ENCODE data around the gene POLR3A.

Gene POLR3A

DNA sequence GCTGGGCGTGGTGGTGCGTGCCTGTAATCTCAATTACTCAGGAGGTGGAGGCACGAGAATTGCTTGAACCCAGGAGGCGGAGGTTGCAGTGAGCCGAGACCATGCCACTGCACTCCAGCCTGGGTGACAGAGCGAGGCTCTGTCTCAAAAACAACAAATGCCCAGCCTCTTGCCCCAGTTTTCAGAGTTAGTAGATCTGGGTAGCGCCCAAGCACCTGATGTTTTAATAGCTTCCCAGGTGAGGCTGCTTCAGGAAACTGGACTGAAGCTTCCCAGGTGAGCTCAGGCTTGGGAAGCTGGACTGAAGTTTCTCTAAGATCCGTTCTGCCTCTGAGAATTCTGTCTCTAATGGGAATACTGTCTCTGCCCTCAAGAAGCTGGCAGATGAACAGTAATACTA lies 16.5 kb upstream of the POLR3A start:
- DNase-seq = no peak

DNA sequence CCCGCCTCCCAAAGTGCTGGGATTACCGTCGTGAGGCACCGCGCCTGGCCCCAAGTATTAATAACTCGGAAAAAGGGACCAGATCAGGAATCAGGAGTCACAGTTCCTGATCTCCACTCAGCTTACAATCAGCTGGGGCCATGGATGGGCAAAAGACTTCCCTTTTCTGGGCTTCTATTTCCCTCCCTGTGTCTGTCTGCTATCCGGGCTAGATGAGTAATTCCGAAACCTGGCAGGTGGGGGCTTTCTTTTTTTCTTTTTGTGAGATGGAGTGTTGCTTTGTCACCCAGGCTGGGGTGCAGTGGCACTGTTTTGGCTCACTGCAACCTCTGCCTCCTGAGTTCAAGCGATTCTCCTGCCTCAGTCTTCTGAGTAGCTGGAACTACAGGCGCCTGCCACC lies 15.9 kb upstream of the POLR3A start:
- no peak for DNase-seq

DNA sequence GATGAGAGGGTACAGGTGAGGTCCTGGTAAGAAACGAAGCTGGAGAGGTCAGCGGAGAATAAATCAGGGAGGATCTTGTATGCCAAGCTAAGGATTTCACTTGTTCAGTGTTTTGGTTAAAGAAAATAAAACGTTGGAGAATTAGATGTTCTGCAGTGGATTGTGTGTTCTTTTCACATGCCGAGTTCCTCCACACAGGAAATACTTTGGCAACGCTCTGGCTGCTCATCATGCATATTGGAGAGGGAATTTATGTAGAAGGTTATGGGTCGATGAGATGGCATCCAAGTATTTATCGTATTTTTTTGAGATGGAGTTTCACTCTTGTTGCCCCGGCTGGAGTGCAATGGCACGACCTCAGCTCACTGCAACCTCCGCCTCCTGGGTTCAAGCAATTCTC lies 15.4 kb upstream of the POLR3A start:
- no peak for DNase-seq

DNA sequence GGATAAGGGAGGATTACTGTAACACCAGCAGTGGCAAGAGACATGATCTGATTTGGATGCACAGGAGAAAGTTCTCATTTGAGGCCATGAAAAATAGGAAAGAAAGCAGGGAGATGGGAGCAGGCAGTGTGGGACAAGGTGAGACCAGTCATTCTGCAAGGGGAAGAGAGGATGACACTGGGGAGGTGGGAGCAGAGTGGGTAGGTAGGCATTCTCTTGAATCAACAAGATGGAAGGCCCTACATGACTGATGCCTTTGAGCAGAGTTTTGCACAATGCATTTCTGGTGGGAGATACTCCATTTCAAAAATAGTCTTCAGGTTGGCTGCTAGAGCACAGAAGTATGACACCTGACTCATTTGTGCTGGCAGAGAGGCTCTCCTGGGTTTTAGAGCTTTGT lies 14.9 kb upstream of the POLR3A start:
- no peak for DNase-seq

DNA sequence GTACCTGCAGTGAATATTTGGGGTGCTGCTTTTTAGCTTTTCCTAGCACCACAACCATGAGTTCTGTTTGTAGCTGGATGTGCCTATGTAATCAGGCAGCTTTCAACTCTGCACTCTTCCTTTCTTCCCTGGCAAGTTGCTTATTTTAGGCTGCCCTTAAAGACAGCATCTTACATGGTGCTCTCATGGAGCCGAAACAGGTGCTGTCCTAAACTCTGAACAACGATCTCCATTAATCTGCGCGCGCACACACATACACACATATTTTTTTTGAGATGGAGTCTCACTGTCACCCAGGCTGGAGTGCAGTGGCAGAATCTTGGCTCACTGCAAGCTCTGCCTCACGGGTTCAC lies 13.4 kb upstream of the POLR3A start:
- no peak for DNase-seq

DNA sequence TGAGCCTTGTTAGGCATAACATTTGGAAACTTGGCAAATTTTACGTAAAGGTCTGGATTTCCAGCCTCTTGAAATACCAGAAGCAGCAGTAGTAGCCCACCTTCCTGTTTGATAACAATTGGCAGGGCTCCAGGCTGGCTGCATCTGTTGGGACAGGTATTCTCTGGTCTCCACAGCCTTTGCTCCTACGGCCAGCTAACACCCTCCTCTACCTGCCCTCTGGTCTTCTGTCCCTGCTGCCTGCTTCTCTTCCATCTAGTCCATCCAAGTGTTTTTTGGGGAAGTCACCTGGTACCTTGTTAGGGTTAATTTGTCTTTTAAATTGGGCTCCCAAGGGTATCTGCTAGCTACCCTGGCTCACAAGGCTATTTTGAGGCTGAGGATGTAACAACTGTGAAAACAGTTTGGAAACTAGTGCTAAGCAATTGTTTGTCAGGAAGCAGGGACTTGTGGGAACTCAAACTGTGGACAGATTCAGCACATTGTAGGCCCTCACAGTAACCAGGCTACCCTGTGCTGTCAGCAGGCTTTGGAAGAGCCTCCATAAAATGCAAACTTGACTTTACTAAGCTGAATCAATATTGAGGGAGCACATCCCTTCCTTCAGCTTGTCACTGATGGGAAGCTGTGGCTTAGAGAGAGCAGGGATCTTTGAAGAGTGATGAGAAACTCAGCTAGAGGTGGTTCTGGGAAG lies 12.9 kb upstream of the POLR3A start:
- no peak for DNase-seq

DNA sequence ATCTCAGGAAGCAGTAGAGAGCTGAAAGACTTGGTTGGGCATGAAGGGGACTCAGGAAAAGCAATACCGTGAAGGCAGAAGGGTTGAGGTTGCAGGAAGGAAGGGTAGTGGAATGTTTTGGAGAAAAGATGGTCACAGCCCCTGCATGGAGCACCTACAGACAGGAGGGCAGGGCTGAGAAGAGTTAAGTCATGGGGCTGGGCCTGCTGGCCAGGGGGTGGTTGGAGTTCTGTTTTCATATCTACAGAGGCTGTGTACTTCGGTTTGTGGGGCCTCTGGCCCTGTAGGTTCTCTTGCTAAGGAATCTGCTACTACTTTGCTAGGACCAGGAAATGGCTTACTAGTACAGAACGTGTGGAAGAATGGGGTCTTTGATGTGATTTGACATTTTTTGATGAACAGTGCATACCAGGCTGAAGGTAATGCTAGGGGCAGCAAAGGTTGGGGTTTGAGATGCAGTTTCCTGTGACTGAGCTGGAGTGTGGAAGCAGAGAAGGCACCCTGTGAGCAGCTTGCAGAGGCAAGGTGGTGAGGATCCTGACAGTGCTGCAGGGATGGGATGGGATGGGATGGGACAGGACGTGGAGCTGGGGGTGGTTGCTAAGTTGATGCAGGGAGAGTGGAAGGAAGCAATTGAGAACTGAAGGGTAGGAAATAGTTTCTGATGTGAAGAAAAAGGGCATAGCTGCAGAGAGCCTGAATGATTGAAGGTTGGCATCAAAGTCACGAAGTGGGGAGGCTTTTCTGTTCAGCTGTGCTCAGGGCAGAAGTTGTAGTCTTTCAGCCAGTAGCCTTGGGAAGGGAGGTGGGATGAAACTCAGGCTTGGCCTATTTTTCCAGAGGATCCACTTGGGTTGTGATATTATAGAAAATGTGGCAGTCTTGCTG lies 12.1 kb upstream of the POLR3A start:
- DNase-seq = no peak

DNA sequence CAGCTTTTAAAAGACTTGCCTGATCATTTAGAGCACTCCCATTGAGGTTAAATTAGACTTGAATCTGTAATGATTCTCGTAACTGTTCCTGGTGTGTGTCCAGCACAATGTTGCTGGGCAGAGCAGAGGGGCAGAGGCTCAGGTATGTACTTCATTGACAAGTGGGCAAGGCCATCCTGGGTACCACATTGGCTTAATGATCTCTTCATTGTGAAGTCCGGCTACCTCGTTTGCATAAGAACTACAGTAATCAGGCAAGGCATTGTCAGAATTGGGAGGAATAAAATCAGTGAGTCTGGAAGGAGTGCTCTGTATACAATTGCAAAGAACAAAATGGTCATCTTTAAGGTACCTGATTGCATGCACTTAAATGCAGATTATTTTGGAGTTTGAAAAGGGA lies 10.4 kb upstream of the POLR3A start:
- no peak for DNase-seq

DNA sequence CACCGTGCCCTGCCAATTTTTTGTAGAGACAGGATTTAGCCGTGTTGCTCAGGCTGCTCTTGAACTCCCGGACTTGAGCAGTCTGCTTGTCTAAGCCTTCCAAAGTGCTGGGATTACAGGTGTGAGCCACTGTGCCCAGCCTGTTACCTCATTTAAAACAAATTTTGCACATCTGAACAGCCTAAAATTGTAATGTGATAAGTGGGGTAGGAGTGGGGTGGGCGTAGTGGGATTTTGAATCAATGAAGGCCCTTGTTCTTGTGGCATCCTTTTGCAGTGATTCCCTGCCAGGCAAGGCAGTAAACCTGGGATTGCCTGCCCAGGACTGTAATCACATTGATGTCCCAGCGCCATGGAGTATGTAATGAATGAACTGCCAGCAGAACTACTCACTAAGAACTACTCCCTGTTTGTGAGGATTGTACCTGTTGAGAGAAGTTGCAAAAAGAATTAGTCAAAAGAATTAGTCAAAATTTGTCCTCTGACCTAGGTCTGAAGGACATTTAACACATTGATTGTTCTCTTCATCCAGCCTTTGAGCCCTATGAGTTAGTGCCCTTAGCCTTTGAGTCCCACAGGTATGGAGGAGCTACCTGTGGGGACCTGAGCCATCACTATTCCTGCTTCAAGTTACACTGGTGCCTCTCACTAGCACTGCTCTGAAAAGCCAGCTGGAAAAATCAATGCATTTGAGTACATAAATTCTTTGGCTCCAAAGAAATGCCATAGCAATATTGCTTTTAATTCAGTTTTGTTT lies 9.7 kb upstream of the POLR3A start:
- no peak for DNase-seq

DNA sequence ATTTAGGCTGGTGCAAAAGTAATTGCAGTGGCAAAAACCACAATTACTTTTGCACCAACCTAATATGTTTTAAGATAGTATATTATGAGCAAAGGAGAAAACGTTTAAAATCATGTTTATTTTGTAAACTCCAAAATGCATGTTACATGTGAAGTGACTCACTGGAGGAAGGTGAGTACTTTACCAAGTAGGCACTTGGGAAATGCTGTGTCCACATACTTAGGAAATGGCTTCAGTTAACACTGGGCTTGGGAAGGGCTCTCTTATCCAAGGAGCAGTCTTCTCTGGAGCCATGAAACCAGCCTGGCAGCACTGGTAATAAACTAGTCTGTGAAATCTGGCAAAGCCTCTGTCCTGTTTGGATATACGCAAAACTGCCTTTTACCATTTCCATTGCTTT lies 8.8 kb upstream of the POLR3A start:
- DNase-seq = no peak

DNA sequence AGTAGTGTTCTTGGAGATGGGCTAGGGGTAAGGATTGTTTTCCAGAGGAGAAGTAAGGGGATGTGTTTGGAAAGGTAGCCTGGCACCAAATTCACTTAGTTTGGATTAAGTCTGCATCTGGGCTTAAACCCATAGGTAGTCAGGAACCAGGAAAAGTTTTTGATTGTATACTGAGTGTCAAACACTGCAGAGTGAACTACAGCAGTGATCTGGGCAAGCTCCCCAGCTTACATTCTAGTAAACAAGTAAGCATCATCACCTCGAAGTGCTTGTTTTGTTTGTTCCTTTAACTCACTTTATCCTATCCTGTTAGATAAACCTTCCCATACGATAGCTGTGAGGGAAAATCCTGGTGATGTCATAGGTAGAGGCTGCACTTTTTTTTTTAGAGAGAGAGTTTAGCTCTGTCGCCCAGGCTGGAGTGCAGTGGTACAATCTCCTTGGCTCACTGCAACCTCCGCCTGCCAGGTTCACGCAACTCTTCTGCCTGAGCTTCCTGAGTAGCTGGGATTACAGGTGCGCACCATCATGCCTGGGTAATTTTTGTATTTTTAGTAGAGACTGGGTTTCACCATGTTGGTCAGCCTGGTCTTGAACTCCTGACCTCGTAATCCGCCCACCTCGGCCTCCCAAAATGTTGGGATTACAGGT lies 6.7 kb upstream of the POLR3A start:
- no peak for DNase-seq

DNA sequence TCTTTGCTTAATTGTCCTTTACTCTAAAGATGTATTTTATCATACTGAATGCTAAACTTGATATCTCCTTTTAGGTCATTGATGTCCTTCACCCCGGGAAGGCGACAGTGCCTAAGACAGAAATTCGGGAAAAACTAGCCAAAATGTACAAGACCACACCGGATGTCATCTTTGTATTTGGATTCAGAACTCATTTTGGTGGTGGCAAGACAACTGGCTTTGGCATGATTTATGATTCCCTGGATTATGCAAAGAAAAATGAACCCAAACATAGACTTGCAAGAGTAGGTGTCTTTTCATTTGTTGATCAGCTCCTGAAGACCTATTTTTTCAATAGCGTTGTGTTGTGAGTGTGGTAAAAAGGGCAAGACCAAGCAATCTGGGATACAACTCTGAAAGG lies 6.1 kb upstream of the POLR3A start:
- no peak for DNase-seq

DNA sequence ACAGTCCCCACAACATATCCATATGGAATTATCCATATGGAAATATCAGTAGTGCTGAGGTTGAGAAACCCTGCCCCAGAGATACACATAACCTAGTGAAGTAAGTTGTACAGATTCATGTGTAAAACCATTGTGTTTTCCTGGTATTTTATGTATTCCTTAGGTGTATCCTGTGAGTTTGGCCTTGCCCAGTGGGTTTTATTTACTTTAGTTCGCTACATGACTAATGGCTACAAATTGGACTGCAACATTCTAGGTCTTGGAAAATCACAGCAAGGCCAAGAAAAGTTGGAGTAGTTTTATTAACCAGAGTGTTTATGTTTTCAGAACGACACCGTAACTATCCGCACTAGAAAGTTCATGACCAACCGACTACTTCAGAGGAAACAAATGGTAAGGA lies 5.7 kb upstream of the POLR3A start:
- DNase-seq = no peak

DNA sequence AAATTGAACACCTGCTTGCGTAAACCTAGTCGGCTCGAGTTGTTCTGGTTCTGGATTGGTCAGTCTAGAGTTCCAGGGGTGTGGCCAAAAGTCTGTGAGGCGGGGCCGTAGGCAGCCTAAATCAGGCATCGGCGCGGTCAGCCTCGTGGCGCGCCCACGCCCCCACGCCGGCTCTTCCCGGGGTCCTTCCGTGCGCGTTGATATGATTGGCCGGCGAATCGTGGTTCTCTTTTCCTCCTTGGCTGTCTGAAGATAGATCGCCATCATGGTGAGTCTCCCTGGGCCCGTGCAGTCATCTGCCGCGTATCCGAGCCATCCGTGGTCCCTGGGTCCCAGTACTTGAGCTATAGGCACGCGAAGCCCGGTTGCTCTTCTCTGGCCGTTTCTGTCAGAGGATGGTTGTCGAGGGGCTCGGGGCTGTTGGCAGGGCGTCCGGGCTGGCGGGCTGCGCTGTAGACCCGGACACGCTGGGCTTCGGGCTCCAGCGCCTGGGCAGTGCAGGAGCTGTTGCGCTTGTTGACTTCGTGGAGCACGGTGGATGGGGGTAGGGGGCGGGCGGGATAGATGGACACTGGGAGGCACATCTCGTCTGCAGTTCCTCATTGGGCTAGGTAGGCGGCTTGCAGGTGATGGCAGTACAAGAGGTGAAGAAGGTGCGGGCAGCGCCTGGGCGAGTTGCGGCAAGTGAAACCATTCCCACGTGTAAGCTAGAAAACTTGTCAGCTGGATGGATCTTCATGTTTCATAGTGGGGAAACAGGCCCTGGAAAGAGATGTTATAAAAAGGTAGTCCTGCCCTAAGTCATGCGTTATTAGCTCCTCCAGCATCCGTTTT lies 4.5 kb upstream of the POLR3A start, which contains the start of gene RPS24:
RPS24 (plus strand) TSS at position 227 of the 834 bp plus-strand sequence; CDS start at position 266, 39 bp downstream.
- DNase-seq = peak; percentile 96

DNA sequence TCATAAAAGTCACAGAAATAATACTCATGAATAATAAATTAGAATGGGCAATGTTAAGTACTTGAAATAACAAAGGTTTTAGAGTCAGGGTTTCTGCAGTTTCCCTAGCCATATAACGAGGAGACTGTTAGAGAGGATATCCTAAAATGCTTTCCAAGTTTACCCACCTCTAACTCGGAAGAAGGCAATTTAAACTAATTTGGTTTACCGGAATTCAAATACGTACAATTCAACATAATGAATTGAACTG lies 4.0 kb upstream of the POLR3A start:
- no peak for DNase-seq

DNA sequence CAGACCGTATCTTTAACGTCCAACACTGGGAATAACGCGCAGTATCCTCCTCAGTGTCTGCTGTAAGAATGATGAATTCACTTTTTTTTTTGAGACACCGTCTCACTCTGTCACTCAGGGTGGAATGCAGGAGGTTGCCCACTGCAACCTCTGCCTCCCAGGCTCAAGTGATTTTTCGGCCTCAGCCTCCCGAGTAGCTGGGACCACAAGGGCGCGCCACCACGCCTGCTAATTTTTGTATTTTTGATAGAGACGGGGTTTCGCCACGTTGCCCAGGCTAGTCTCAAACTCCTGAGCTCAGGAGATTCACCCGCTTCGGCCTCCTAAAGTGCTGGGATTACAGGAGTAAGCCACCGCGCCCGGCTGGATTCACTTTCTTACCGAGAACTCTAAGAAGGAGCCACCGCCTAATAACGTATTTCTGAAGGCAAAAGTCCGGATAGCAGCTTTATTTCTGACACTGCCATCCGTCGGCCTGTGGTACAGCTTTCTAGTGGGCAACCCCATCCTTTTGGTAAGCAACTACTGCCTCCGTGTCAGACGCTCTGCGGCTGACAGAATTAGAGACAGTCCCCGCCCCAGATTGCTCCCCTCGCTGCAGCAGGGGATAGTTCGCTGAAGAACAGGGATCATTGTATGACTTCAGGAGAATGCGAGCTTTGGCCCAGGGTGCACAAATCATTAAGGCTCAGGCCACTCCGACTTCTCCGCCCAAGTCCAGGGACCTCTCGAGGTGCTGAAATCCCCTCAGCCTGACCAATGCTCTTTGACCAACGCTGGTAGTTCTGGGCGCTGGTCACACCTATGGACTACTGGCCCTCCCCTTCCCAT lies 662 bp downstream of the POLR3A start:
- DNase-seq = no peak

DNA sequence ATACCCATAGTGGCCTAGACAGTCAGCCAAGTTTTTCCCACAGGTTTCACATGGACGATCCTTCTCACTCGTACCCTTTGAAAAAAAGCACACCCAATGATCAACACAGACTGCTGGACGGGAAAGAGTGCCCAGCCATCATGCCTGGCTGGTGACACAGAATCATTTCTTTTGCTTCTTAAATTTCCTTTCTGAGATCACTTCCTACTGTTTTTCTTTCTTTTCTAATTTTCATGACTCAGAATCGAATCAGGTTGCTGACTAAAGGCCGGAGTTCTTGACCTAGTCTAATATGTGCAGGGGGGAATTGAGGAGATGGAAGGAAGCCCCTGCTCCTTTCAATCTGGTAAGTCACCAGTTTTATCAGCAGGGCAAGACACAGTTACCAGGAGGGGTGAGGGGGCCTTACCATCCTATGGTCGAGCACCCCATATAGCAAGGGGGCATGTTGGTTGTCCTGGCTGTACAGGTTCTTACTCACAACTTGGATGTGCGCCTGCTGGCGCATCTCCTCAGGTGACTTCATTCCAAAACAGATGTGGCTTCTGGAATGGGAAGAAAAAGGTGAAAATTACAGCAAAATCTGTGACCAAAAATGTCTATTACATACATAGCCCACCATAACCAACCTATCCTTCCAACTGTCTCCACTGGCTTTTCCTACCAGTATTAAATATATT lies 3.5 kb downstream of the POLR3A start:
- DNase-seq = no peak

DNA sequence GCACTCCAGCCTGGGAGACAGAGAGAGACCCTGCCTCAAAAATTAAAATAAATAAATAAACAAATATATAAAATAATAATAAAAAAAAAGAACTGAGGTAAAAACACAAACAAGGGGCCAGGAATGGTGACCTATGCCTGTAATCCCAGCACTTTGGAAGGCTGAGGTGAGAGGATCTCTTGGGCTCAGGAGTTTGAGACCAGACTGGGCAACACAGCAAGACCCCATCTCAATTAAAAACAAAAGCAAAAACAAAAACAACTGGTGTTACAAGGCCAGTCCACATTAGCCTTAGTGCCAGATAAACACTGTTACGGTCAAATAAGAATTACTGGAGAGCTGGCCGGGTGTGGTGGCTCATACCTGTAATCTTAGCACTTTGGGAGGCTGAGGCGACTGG lies 5.6 kb downstream of the POLR3A start:
- no peak for DNase-seq

DNA sequence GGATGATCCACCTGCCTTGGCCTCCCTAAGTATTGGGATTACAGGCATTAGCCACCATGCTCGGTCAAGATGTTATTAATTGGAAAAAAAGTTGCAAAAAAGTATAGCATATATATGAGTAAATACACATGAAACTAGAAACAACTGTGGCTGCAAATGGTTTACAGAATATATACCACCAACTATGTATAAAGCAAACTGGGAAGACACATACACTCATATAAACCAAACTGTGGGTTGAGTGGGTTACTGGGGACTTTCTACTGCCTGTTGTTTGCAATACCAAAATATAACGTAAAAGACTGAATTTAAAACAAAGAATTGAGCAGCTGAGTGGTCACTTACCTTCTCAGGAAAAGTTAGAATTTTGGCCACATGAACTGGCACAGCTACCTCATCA lies 8.1 kb downstream of the POLR3A start:
- no peak for DNase-seq

DNA sequence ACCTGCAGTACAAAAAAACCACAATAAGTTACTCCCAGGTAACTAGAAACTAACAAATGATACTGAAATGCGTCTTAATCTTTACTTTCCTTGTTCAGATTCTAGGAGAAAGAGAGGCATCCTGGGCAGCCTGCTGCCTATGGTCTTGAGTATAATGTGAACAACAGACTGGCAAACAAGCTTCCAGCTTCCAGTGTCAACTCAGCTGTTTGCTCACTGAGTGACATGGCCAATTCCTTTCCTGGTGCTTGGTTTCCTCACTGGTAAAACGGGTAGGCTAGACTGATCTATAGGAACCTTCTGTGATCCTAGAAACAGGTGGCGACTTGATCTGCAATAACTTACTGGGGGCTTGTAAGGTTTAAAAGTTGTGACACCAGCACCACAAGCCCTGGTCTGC lies 10.1 kb downstream of the POLR3A start:
- no peak for DNase-seq

DNA sequence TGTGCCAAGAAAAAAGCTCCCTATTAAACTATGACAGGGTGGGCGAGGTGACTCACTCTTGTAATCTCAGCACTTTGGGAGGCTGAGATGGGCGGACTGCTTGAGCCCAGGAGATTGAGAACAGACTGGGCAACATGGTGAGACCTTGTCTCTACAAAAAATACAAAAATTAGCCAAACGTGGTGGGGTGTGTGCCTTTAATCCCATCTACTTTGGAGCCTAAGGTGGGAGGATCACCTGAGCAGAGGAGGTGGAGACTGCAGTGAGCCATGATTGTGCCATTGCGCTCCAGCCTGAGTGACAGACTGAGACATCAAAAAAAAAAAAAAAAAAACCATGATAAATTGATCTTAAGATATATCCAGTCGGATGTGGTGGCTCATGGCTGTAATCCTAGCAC lies 11.5 kb downstream of the POLR3A start:
- no peak for DNase-seq
